ENCODE results near the gene ZMYND8.

DNA sequence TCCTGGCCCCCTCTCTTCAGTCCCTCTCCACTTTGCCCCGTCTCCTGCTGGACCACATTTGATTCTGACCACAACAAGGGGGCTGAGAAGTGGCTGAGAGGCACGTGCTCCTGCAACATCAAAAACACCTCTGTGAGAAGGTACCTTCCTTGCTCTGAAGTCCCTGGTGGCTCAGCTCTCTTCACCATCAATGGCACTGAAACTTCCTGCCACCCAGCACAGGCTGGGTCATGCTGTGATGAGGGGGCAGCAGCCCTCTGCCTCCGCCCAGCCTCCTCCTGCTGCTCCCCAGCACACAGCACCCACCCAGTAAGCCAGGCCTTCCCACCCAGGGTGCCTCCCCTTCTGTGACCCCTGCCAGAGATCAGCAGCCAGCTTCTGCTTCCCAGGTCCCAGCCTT is 10.3 kb downstream of the ZMYND8 start:
- TF ChIP-seq, protein P1, sequence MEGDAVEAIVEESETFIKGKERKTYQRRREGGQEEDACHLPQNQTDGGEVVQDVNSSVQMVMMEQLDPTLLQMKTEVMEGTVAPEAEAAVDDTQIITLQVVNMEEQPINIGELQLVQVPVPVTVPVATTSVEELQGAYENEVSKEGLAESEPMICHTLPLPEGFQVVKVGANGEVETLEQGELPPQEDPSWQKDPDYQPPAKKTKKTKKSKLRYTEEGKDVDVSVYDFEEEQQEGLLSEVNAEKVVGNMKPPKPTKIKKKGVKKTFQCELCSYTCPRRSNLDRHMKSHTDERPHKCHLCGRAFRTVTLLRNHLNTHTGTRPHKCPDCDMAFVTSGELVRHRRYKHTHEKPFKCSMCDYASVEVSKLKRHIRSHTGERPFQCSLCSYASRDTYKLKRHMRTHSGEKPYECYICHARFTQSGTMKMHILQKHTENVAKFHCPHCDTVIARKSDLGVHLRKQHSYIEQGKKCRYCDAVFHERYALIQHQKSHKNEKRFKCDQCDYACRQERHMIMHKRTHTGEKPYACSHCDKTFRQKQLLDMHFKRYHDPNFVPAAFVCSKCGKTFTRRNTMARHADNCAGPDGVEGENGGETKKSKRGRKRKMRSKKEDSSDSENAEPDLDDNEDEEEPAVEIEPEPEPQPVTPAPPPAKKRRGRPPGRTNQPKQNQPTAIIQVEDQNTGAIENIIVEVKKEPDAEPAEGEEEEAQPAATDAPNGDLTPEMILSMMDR (IDR thresholded peaks at IDR 0.05; ENCODE audit: poor library complexity, severe bottlenecking), result no peak
- TF ChIP-seq RAD21 (conservative IDR thresholded peaks at IDR 0.05) (no peak), EP300 (conservative IDR thresholded peaks at IDR 0.05; ENCODE audit: poor library complexity, severe bottlenecking) (no peak), EZH2 (IDR thresholded peaks at IDR 0.05; ENCODE audit: borderline replicate concordance, insufficient read depth, low read length, poor library complexity, severe bottlenecking) (no peak), POLR2AphosphoS5 (IDR thresholded peaks at IDR 0.05) (no peak), TAF1 (IDR thresholded peaks at IDR 0.05; ENCODE audit: low read depth) (no peak), MXI1 (conservative IDR thresholded peaks at IDR 0.05; ENCODE audit: poor library complexity, severe bottlenecking) (no peak), REST (IDR thresholded peaks at IDR 0.05; ENCODE audit: borderline replicate concordance) (no peak), SMC3 (conservative IDR thresholded peaks at IDR 0.05; ENCODE audit: poor library complexity) (no peak)
